Measurements from ENCODE around the gene MNAT1. TPM values are rescaled to one million over a fixed set of nuclear protein-coding genes. Genes with fewer than 3 reads are reported as not detected.

MNAT1 gene
- total and polyA plus RNA-seq, 9 donors = 43.7 to 102 (median 49.4) TPM

GRCh38 chr14:60972295-60972694, 237.7 kb downstream of the MNAT1 start:
- Histone ChIP-seq H3K36me3 (ENCODE audit: control insufficient read depth, insufficient read depth, low read length) (peaks cover 8% of the 10 kb centered on the region), H3K27me3 (ENCODE audit: control insufficient read depth, insufficient read depth, low read length) (no peaks in the 10 kb centered on the region), H3K4me1 (ENCODE audit: control insufficient read depth, insufficient read depth, low read length) (peaks cover 5% of the 10 kb centered on the region), H3K27ac (ENCODE audit: low read length) (no peak overlapping the region), H3K4me3 (ENCODE audit: low read length) (no peak overlapping the region), H3K9me3 (replicated peaks; ENCODE audit: control insufficient read depth, low read depth, low read length) (no peaks in the 10 kb centered on the region)
- 92% methylated on average over 7 of the region's 15 CpGs for WGBS (ENCODE audit: insufficient coverage)
- DNase-seq = no peak

GRCh38 chr14:60973070-60973469, 238.5 kb downstream of the MNAT1 start:
- no CpG with 5 or more reads among the region's 3 CpGs for WGBS (ENCODE audit: insufficient coverage)
- H3K4me3 ChIP-seq (ENCODE audit: low read length) = no peak overlapping the region
- DNase-seq = no peak
- H3K9me3 ChIP-seq (replicated peaks; ENCODE audit: control insufficient read depth, low read depth, low read length) = no peaks in the 10 kb centered on the region
- no peaks in the 10 kb centered on the region for H3K27me3 ChIP-seq (ENCODE audit: control insufficient read depth, insufficient read depth, low read length)
- H3K4me1 ChIP-seq (ENCODE audit: control insufficient read depth, insufficient read depth, low read length) = peaks cover 5% of the 10 kb centered on the region
- peaks cover 8% of the 10 kb centered on the region for H3K36me3 ChIP-seq (ENCODE audit: control insufficient read depth, insufficient read depth, low read length)
- H3K27ac ChIP-seq (ENCODE audit: low read length) = no peak overlapping the region

- H3K27me3 ChIP-seq (ENCODE audit: control insufficient read depth, insufficient read depth, low read length) = no peaks in the 10 kb centered on the region
- H3K4me1 ChIP-seq (ENCODE audit: control insufficient read depth, insufficient read depth, low read length) = peaks cover 3% of the 10 kb centered on the region
- 80% methylated on average over 1 of the region's 6 CpGs for WGBS (ENCODE audit: insufficient coverage)
- H3K9me3 ChIP-seq (replicated peaks; ENCODE audit: control insufficient read depth, low read depth, low read length) = no peaks in the 10 kb centered on the region
- DNase-seq = peak; percentile 43
- H3K4me3 ChIP-seq (ENCODE audit: low read length) = no peak overlapping the region
- peaks cover 8% of the 10 kb centered on the region for H3K36me3 ChIP-seq (ENCODE audit: control insufficient read depth, insufficient read depth, low read length)
- peak overlapping the region; percentile 45 for H3K27ac ChIP-seq (ENCODE audit: low read length)
Measured at GRCh38 chr14:60974090-60974651, 239.6 kb downstream of the MNAT1 start.

GRCh38 chr14:60975551-60975950, 241.0 kb downstream of the MNAT1 start:
- peaks cover 8% of the 10 kb centered on the region for H3K36me3 ChIP-seq (ENCODE audit: control insufficient read depth, insufficient read depth, low read length)
- WGBS (ENCODE audit: insufficient coverage) = 38% methylated on average over 1 of the region's 2 CpGs
- H3K27me3 ChIP-seq (ENCODE audit: control insufficient read depth, insufficient read depth, low read length) = no peaks in the 10 kb centered on the region
- no peak overlapping the region for H3K4me3 ChIP-seq (ENCODE audit: low read length)
- peak overlapping the region; percentile 4 for H3K27ac ChIP-seq (ENCODE audit: low read length)
- peak; percentile 54 for DNase-seq
- H3K4me1 ChIP-seq (ENCODE audit: control insufficient read depth, insufficient read depth, low read length) = peaks cover 3% of the 10 kb centered on the region
- no peaks in the 10 kb centered on the region for H3K9me3 ChIP-seq (replicated peaks; ENCODE audit: control insufficient read depth, low read depth, low read length)

GRCh38 chr14:60977847-60978246, 243.3 kb downstream of the MNAT1 start:
- peak; percentile 64 for DNase-seq
- H3K4me1 ChIP-seq (ENCODE audit: control insufficient read depth, insufficient read depth, low read length) = peaks cover 11% of the 10 kb centered on the region
- H3K9me3 ChIP-seq (replicated peaks; ENCODE audit: control insufficient read depth, low read depth, low read length) = no peaks in the 10 kb centered on the region
- no peaks in the 10 kb centered on the region for H3K27me3 ChIP-seq (ENCODE audit: control insufficient read depth, insufficient read depth, low read length)
- H3K27ac ChIP-seq (ENCODE audit: low read length) = no peak overlapping the region
- H3K36me3 ChIP-seq (ENCODE audit: control insufficient read depth, insufficient read depth, low read length) = peaks cover 8% of the 10 kb centered on the region
- no CpG with 5 or more reads among the region's 2 CpGs for WGBS (ENCODE audit: insufficient coverage)
- no peak overlapping the region for H3K4me3 ChIP-seq (ENCODE audit: low read length)

- H3K4me3 ChIP-seq (ENCODE audit: low read length) = peak within 1 kb of the TSS; percentile 92
- H3K27me3 ChIP-seq (ENCODE audit: control insufficient read depth, insufficient read depth, low read length) = no peaks in the 10 kb centered on the region
- H3K27ac ChIP-seq (ENCODE audit: low read length) = peak within 1 kb of the TSS; percentile 98
- H3K36me3 ChIP-seq (ENCODE audit: control insufficient read depth, insufficient read depth, low read length) = peaks cover 7% of the 10 kb centered on the region
- no peaks in the 10 kb centered on the region for H3K9me3 ChIP-seq (replicated peaks; ENCODE audit: control insufficient read depth, low read depth, low read length)
- DNase-seq = peak; percentile 98
- peaks cover 10% of the 10 kb centered on the region for H3K4me1 ChIP-seq (ENCODE audit: control insufficient read depth, insufficient read depth, low read length)
- 0% methylated on average over 56 of the region's 59 CpGs for WGBS (ENCODE audit: insufficient coverage)
Measured at GRCh38 chr14:60980811-60981632, 246.5 kb downstream of the MNAT1 start, which contains the start of the genes SLC38A6 and TRMT5. SLC38A6 (plus strand) TSS chr14:60981245; CDS start chr14:60981278, 33 bp downstream. TRMT5 (minus strand) TSS chr14:60981079; CDS start chr14:60980973, 106 bp downstream.

- Histone ChIP-seq H3K27me3 (ENCODE audit: control insufficient read depth, insufficient read depth, low read length) (no peaks in the 10 kb centered on the region), H3K4me1 (ENCODE audit: control insufficient read depth, insufficient read depth, low read length) (peaks cover 10% of the 10 kb centered on the region)
- 0% methylated on average over 2 of the region's 12 CpGs for WGBS (ENCODE audit: insufficient coverage)
Measured at GRCh38 chr14:60981633-60982455, 247.3 kb downstream of the MNAT1 start.

GRCh38 chr14:60984196-60984595, 249.6 kb downstream of the MNAT1 start:
- WGBS (ENCODE audit: insufficient coverage) = no CpG with 5 or more reads among the region's 1 CpG
- peaks cover 10% of the 10 kb centered on the region for H3K4me1 ChIP-seq (ENCODE audit: control insufficient read depth, insufficient read depth, low read length)
- H3K27ac ChIP-seq (ENCODE audit: low read length) = no peak overlapping the region
- peaks cover 18% of the 10 kb centered on the region for H3K36me3 ChIP-seq (ENCODE audit: control insufficient read depth, insufficient read depth, low read length)
- H3K9me3 ChIP-seq (replicated peaks; ENCODE audit: control insufficient read depth, low read depth, low read length) = no peaks in the 10 kb centered on the region
- no peak overlapping the region for H3K4me3 ChIP-seq (ENCODE audit: low read length)
- H3K27me3 ChIP-seq (ENCODE audit: control insufficient read depth, insufficient read depth, low read length) = no peaks in the 10 kb centered on the region
- DNase-seq = peak; percentile 43

More at GRCh38 chr14:60981633-60982455, 247.3 kb downstream of the MNAT1 start:
- peak; percentile 56 for DNase-seq
- H3K36me3 ChIP-seq (ENCODE audit: control insufficient read depth, insufficient read depth, low read length) = peaks cover 9% of the 10 kb centered on the region
- H3K4me3 ChIP-seq (ENCODE audit: low read length) = peak overlapping the region; percentile 92
- H3K9me3 ChIP-seq (replicated peaks; ENCODE audit: control insufficient read depth, low read depth, low read length) = no peaks in the 10 kb centered on the region
- H3K27ac ChIP-seq (ENCODE audit: low read length) = peak overlapping the region; percentile 98

GRCh38 chr14:60986500-60986899, 251.9 kb downstream of the MNAT1 start:
- WGBS (ENCODE audit: insufficient coverage) = no CpG with 5 or more reads among the region's 2 CpGs
- DNase-seq = no peak

GRCh38 chr14:60989599-60989998, 255.0 kb downstream of the MNAT1 start:
- Histone ChIP-seq H3K27ac (ENCODE audit: low read length) (no peak overlapping the region), H3K9me3 (replicated peaks; ENCODE audit: control insufficient read depth, low read depth, low read length) (no peaks in the 10 kb centered on the region), H3K4me1 (ENCODE audit: control insufficient read depth, insufficient read depth, low read length) (no peaks in the 10 kb centered on the region), H3K27me3 (ENCODE audit: control insufficient read depth, insufficient read depth, low read length) (no peaks in the 10 kb centered on the region), H3K36me3 (ENCODE audit: control insufficient read depth, insufficient read depth, low read length) (peaks cover 36% of the 10 kb centered on the region), H3K4me3 (ENCODE audit: low read length) (no peak overlapping the region)
- peak; percentile 64 for DNase-seq
- WGBS (ENCODE audit: insufficient coverage) = 79% methylated on average over 1 of the region's 2 CpGs

More at GRCh38 chr14:60986500-60986899, 251.9 kb downstream of the MNAT1 start:
- H3K27ac ChIP-seq (ENCODE audit: low read length) = no peak overlapping the region
- peaks cover 28% of the 10 kb centered on the region for H3K36me3 ChIP-seq (ENCODE audit: control insufficient read depth, insufficient read depth, low read length)
- H3K27me3 ChIP-seq (ENCODE audit: control insufficient read depth, insufficient read depth, low read length) = no peaks in the 10 kb centered on the region
- H3K4me1 ChIP-seq (ENCODE audit: control insufficient read depth, insufficient read depth, low read length) = peaks cover 10% of the 10 kb centered on the region
- no peaks in the 10 kb centered on the region for H3K9me3 ChIP-seq (replicated peaks; ENCODE audit: control insufficient read depth, low read depth, low read length)
- H3K4me3 ChIP-seq (ENCODE audit: low read length) = no peak overlapping the region

All from muscle of leg (tissue), 11 donors.